Skeletal muscle satellite cell (primary cell): ENCODE results near the gene ANAPC4.

ENCODE experiments used
- H3K27me3 ChIP-seq: 2 replicates; pipeline ENCODE4 v1.7.0; 2013; ENCODE audit warnings: low read length; ENCODE audit not compliant: control insufficient read depth, insufficient read depth
- H3K36me3 ChIP-seq: 2 replicates; pipeline ENCODE4 v1.7.0; 2013; ENCODE audit warnings: mild to moderate bottlenecking, control low read depth, low read length; ENCODE audit not compliant: insufficient read depth
- H3K4me1 ChIP-seq: 2 replicates; pipeline ENCODE4 v1.7.0; 2013; ENCODE audit warnings: low read length; ENCODE audit not compliant: control insufficient read depth, insufficient read depth
- H3K4me2 ChIP-seq: 2 replicates; pipeline ENCODE4 v1.7.0; 2013; ENCODE audit warnings: mild to moderate bottlenecking, low read length
- H3K4me3 ChIP-seq: 2 replicates; pipeline ENCODE4 v1.7.0; 2013; ENCODE audit warnings: low read length
- H3K9ac ChIP-seq: 2 replicates; pipeline ENCODE4 v1.7.0; 2013; ENCODE audit warnings: mild to moderate bottlenecking, low read depth, low read length, moderate library complexity
- H3K9me3 ChIP-seq: replicated peaks from 2 replicates; pipeline ENCODE4 v1.7.0; 2013; ENCODE audit warnings: mild to moderate bottlenecking, control low read depth, low read length

Gene ANAPC4

GRCh38 chr4:25441519-25442117 lies 64.6 kb downstream of the ANAPC4 start:
- Histone ChIP-seq H3K4me1 (no peaks in the 10 kb centered on the region), H3K27me3 (no peaks in the 10 kb centered on the region)

GRCh38 chr4:25442863-25443307 lies 65.8 kb downstream of the ANAPC4 start:
- H3K4me3 ChIP-seq, result no peak overlapping the region
- no peaks in the 10 kb centered on the region for H3K27me3 ChIP-seq
- no peaks in the 10 kb centered on the region for H3K36me3 ChIP-seq
- H3K4me1 ChIP-seq, result no peaks in the 10 kb centered on the region
- H3K4me2 ChIP-seq, result no peak overlapping the region
- H3K9me3 ChIP-seq, result no peaks in the 10 kb centered on the region
- no peak overlapping the region for H3K9ac ChIP-seq

More at GRCh38 chr4:25441519-25442117, 64.6 kb downstream of the ANAPC4 start:
- no peaks in the 10 kb centered on the region for H3K36me3 ChIP-seq
- no peak overlapping the region for H3K9ac ChIP-seq
- H3K4me2 ChIP-seq, result no peak overlapping the region
- no peaks in the 10 kb centered on the region for H3K9me3 ChIP-seq
- H3K4me3 ChIP-seq, result no peak overlapping the region

GRCh38 chr4:25443851-25444250 lies 66.8 kb downstream of the ANAPC4 start:
- no peaks in the 10 kb centered on the region for H3K27me3 ChIP-seq
- peaks cover 3% of the 10 kb centered on the region for H3K4me1 ChIP-seq
- no peak overlapping the region for H3K9ac ChIP-seq
- H3K36me3 ChIP-seq, result no peaks in the 10 kb centered on the region
- no peak overlapping the region for H3K4me3 ChIP-seq
- H3K9me3 ChIP-seq, result no peaks in the 10 kb centered on the region
- no peak overlapping the region for H3K4me2 ChIP-seq

- Histone ChIP-seq H3K27me3 (no peaks in the 10 kb centered on the region), H3K4me3 (no peak overlapping the region), H3K9me3 (no peaks in the 10 kb centered on the region), H3K36me3 (no peaks in the 10 kb centered on the region), H3K4me1 (peaks cover 10% of the 10 kb centered on the region), H3K4me2 (no peak overlapping the region), H3K9ac (no peak overlapping the region)
Measured at GRCh38 chr4:25446611-25447010, 69.5 kb downstream of the ANAPC4 start.

GRCh38 chr4:25448379-25449109 lies 71.5 kb downstream of the ANAPC4 start:
- Histone ChIP-seq H3K9me3 (no peaks in the 10 kb centered on the region), H3K4me3 (no peak overlapping the region), H3K27me3 (no peaks in the 10 kb centered on the region), H3K4me2 (no peak overlapping the region), H3K9ac (no peak overlapping the region), H3K36me3 (no peaks in the 10 kb centered on the region), H3K4me1 (peaks cover 10% of the 10 kb centered on the region)

- H3K4me3 ChIP-seq, result no peak overlapping the region
- no peaks in the 10 kb centered on the region for H3K36me3 ChIP-seq
- no peak overlapping the region for H3K9ac ChIP-seq
- H3K27me3 ChIP-seq, result no peaks in the 10 kb centered on the region
- H3K9me3 ChIP-seq, result no peaks in the 10 kb centered on the region
- H3K4me2 ChIP-seq, result no peak overlapping the region
- H3K4me1 ChIP-seq, result peaks cover 10% of the 10 kb centered on the region
Measured at GRCh38 chr4:25449270-25449669, 72.2 kb downstream of the ANAPC4 start.

- H3K36me3 ChIP-seq, result no peaks in the 10 kb centered on the region
- H3K9ac ChIP-seq, result no peak overlapping the region
- H3K4me1 ChIP-seq, result peaks cover 10% of the 10 kb centered on the region
- no peaks in the 10 kb centered on the region for H3K9me3 ChIP-seq
- H3K27me3 ChIP-seq, result no peaks in the 10 kb centered on the region
- no peak overlapping the region for H3K4me3 ChIP-seq
- H3K4me2 ChIP-seq, result no peak overlapping the region
Measured at GRCh38 chr4:25449688-25450087, 72.6 kb downstream of the ANAPC4 start.

GRCh38 chr4:25450491-25450901 lies 73.4 kb downstream of the ANAPC4 start:
- no peaks in the 10 kb centered on the region for H3K27me3 ChIP-seq
- no peak overlapping the region for H3K4me3 ChIP-seq
- H3K9ac ChIP-seq, result no peak overlapping the region
- H3K36me3 ChIP-seq, result no peaks in the 10 kb centered on the region
- no peaks in the 10 kb centered on the region for H3K9me3 ChIP-seq
- no peak overlapping the region for H3K4me2 ChIP-seq
- H3K4me1 ChIP-seq, result peaks cover 10% of the 10 kb centered on the region

- H3K4me3 ChIP-seq, result no peak overlapping the region
- H3K4me2 ChIP-seq, result no peak overlapping the region
- H3K9me3 ChIP-seq, result no peaks in the 10 kb centered on the region
- H3K36me3 ChIP-seq, result no peaks in the 10 kb centered on the region
- no peak overlapping the region for H3K9ac ChIP-seq
- H3K4me1 ChIP-seq, result peaks cover 13% of the 10 kb centered on the region
- H3K27me3 ChIP-seq, result no peaks in the 10 kb centered on the region
Measured at GRCh38 chr4:25451676-25452075, 74.6 kb downstream of the ANAPC4 start.

GRCh38 chr4:25452081-25452480 lies 75.0 kb downstream of the ANAPC4 start:
- H3K4me2 ChIP-seq, result no peak overlapping the region
- no peaks in the 10 kb centered on the region for H3K9me3 ChIP-seq
- H3K27me3 ChIP-seq, result no peaks in the 10 kb centered on the region
- peaks cover 17% of the 10 kb centered on the region for H3K4me1 ChIP-seq
- H3K36me3 ChIP-seq, result no peaks in the 10 kb centered on the region
- no peak overlapping the region for H3K9ac ChIP-seq
- H3K4me3 ChIP-seq, result no peak overlapping the region

- Histone ChIP-seq H3K9ac (no peak overlapping the region), H3K9me3 (no peaks in the 10 kb centered on the region), H3K27me3 (no peaks in the 10 kb centered on the region), H3K36me3 (no peaks in the 10 kb centered on the region), H3K4me1 (peaks cover 12% of the 10 kb centered on the region), H3K4me3 (no peak overlapping the region), H3K4me2 (no peak overlapping the region)
Measured at GRCh38 chr4:25454476-25454875, 77.4 kb downstream of the ANAPC4 start.
